AG04450 (cell line): ENCODE results near the gene PRMT3. TPM values are rescaled to one million over a fixed set of nuclear protein-coding genes. Genes with fewer than 3 reads are reported as not detected.

Experiments
- CTCF ChIA-PET: fragments of 300-600, 350-600 bp; formaldehyde crosslinking; extraction: SDS; loops from one replicate; lab custom pipeline; 2022; ENCODE audit warnings: antibody characterized with exemption, inconsistent platforms; lab: Charles Lee
- POLR2A ChIA-PET: fragments of 350-600 bp; formaldehyde crosslinking; extraction: SDS; loops from one replicate; lab custom pipeline; 2021; ENCODE audit warnings: antibody characterized with exemption, inconsistent platforms; lab: Yijun Ruan, JAX
- DNase-seq: peaks from one replicate; pipeline ENCODE4 v3.0.0-alpha.2; 2011; ENCODE audit warnings: low read depth, low spot score
- H3K27ac ChIP-seq: one replicate; pipeline ENCODE4 v1.5.1; 2012; ENCODE audit warnings: low read depth, low read length, control low read depth
- H3K27me3 ChIP-seq: one replicate; pipeline ENCODE4 v1.6.0; 2012; ENCODE audit warnings: low read length; ENCODE audit not compliant: control insufficient read depth, insufficient read depth
- H3K4me3 ChIP-seq: 2 replicates; pipeline ENCODE4 v1.5.1; 2011; ENCODE audit warnings: mild to moderate bottlenecking, low read depth, low read length, control low read depth
- H3K9me3 ChIP-seq: 2 replicates; pipeline ENCODE4 v1.5.1; 2012; ENCODE audit warnings: low read length; ENCODE audit not compliant: control insufficient read depth, insufficient read depth
- CTCF ChIP-seq: IDR thresholded peaks from 2 replicates; pipeline ENCODE4 v1.5.1; 2011; ENCODE audit warnings: low read depth, low read length, control low read depth, inconsistent platforms
- polyA plus RNA-seq: library from polyadenylated mRNA; depleted of rRNA; stranded (reverse); fragments of >200 nt; gene quantifications from 2 replicates; pipeline ENCODE4 v1.2.3, GENCODE V29; 2011

PRMT3 gene
- polyA plus RNA-seq, 1 experiment: 14.8 TPM

DNA sequence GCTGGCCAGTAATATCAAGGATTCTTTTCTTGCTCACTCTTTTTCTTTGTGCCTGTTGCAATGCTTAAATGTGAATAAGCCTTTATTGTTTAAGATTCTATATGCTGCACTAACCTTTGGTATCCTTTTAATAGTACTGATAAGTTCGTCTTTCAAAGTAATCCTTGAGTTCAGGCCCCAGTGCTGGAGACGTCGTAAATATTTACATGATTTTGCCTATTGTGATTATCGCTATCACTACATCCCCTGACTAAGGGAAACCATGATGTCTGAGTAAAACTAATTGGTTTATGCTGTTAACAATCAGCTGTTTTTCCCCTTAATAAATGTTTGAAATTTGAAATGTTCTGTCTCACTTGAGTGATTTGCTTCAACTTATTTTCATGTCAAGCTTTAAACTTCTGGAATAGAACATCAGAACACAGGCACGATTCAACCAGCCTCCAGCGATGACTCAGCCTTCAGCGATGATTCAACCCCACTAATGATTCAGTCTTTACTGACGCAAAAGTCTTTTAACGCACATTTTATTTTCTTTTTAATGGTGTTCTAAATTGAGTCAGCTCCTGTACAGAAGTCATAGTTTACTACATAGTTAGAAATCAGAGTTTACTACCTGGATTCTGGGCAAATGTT lies 20.1 kb upstream of the PRMT3 start:
- ChIA-PET POLR2A (interaction anchor here (1.0 kb wide), 2 partner anchors 19 to 54 kb away, joined by 3 read pairs; no protein-coding TSS in a partner anchor), CTCF (interaction anchor here (0.8 to 3.2 kb wide), 5 partner anchors 13 to 243 kb away, joined by 3 to 26 read pairs (median 4); no protein-coding TSS in a partner anchor)
- Histone ChIP-seq H3K9me3 (no peaks in the 10 kb centered on the region), H3K27me3 (no peaks in the 10 kb centered on the region), H3K4me3 (peak overlapping the region; percentile 38), H3K27ac (peak overlapping the region; percentile 91)
- TF ChIP-seq CTCF: no peak
- peak; percentile 58 for DNase-seq

DNA sequence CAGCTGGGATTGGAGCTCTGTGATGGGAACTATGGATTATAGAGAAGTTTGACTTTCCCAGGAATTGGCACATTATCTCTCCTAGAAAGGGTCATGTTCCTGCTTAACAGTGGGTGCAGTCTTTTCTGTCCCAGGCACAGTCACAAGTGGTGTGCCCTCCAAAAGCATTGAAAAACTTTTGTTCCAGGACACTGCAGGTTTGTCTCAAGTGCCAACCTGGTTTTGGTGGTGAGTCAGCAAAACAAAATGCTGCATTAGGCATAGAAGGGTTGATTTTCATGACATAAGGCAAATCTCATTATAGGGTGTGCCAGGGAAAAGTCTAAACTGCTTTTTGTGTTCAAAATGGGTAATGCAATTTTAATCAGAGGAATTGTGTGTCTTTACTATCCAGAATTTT lies 19.1 kb upstream of the PRMT3 start:
- no peak for DNase-seq
- ChIA-PET POLR2A (no interaction called here), CTCF (interaction anchor here (0.9 to 3.2 kb wide), 3 partner anchors 14 to 242 kb away, joined by 3 to 26 read pairs (median 4); no protein-coding TSS in a partner anchor)
- TF ChIP-seq CTCF: no peak
- no peak overlapping the region for H3K4me3 ChIP-seq
- H3K27ac ChIP-seq: peak overlapping the region; percentile 39
- no peaks in the 10 kb centered on the region for H3K9me3 ChIP-seq
- H3K27me3 ChIP-seq: no peaks in the 10 kb centered on the region

- CTCF ChIA-PET: interaction anchor here (1.2 to 1.6 kb wide), 4 partner anchors 14 to 240 kb away, joined by 3 to 5 read pairs (median 3); no protein-coding TSS in a partner anchor
- POLR2A ChIA-PET: no interaction called here
- no peak overlapping the region for H3K27ac ChIP-seq
- no peak overlapping the region for H3K4me3 ChIP-seq
- no peak for TF ChIP-seq CTCF
- H3K9me3 ChIP-seq: no peaks in the 10 kb centered on the region
- DNase-seq: no peak
- H3K27me3 ChIP-seq: no peaks in the 10 kb centered on the region
Observed at GRCh38 chr11:20369826-20370225, 17.7 kb upstream of the PRMT3 start.

- no peaks in the 10 kb centered on the region for H3K9me3 ChIP-seq
- no peak overlapping the region for H3K27ac ChIP-seq
- CTCF ChIA-PET: interaction anchor here (0.9 to 1.5 kb wide), 4 partner anchors 17 to 238 kb away, joined by 3 to 8 read pairs (median 5); no protein-coding TSS in a partner anchor
- POLR2A ChIA-PET: no interaction called here
- no peak for TF ChIP-seq CTCF
- DNase-seq: no peak
- H3K27me3 ChIP-seq: no peaks in the 10 kb centered on the region
- H3K4me3 ChIP-seq: no peak overlapping the region
Observed at GRCh38 chr11:20372081-20372626, 15.4 kb upstream of the PRMT3 start.

- H3K9me3 ChIP-seq: no peaks in the 10 kb centered on the region
- no peak overlapping the region for H3K27ac ChIP-seq
- CTCF ChIA-PET: interaction anchor here (0.9 to 1.5 kb wide), 4 partner anchors 18 to 237 kb away, joined by 3 to 8 read pairs (median 5); no protein-coding TSS in a partner anchor
- TF ChIP-seq CTCF: no peak
- H3K27me3 ChIP-seq: no peaks in the 10 kb centered on the region
- H3K4me3 ChIP-seq: no peak overlapping the region
- POLR2A ChIA-PET: no interaction called here
- no peak for DNase-seq
Observed at GRCh38 chr11:20373147-20373546, 14.4 kb upstream of the PRMT3 start.
